Measurements from ENCODE around the gene GZMM. TPM values are rescaled to one million over a fixed set of nuclear protein-coding genes. Genes with fewer than 3 reads are reported as not detected.

GZMM gene
- total RNA-seq, 1 experiment from 2014 or later: 0.59 TPM

DNA sequence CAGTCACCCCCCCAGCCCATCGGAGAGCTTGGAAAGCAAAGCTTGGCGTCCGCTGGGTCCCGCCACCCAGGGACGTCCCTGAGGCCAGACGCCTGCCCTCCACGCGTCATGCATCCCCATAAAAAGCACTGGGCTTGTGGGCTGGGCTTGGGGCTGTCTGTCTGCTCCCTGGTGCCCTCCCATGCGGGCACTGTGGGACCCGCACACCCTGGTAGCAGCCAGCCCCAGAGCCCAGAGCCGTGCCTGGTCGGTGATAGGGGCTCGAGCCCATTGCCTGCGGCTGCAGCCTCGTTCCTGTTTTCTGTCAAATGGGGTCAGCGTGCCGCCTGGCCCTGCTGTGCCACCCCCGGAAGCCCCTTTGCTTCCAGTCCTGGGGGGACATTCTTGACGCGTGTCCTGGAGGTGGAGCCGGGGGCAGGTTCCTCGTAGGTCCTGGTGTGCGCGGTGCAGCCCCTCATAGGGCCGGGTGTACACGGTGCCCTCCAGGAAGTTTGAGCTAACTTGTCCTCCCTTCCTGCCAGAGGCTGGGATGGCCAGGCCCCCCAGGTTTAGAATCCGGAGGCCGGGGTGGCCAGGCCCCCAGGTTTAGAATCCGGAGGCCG lies 4.3 kb upstream of the GZMM start:
- Histone ChIP-seq H3K27me3 (ENCODE audit: insufficient read depth, low read length) (no peaks in the 10 kb centered on the region), H3K36me3 (ENCODE audit: control insufficient read depth in 1 of 2, insufficient read depth in 2 of 2, low read length in 2 of 2) (peaks cover 26 to 27% of the 10 kb centered on the region in 2 experiments; a peak in 3 of 4 replicates), H3K4me1 (ENCODE audit: control insufficient read depth in 1 of 2, insufficient read depth in 2 of 2, low read length in 2 of 2) (peaks cover 5 to 9% of the 10 kb centered on the region in 2 experiments), H3K4me2 (ENCODE audit: low read length) (no peak overlapping the region), H3K9ac (ENCODE audit: low read length) (no peak overlapping the region), H3K9me3 (ENCODE audit: control insufficient read depth in 1 of 2, insufficient read depth in 1 of 2, low read depth in 1 of 2, low read length in 2 of 2) (no peaks in the 10 kb centered on the region), H3K9me2 (ENCODE audit: insufficient read depth) (no peaks in the 10 kb centered on the region), H2AFZ (ENCODE audit: low read depth, low read length, poor library complexity, severe bottlenecking) (no peak overlapping the region), H3K4me3 (replicated peaks in 1 of 2; ENCODE audit: low read depth in 1 of 2, low read length in 2 of 2) (no peak overlapping the region), H4K20me1 (ENCODE audit: insufficient read depth) (no peaks in the 10 kb centered on the region), H3K27ac (ENCODE audit: low read depth, low read length) (no peak overlapping the region), H3K79me2 (ENCODE audit: insufficient read depth, low read length) (peaks cover 26% of the 10 kb centered on the region)
- RAD21 ChIA-PET (ENCODE audit: low non-redundant PET in 1 of 2, low total read pairs in 2 of 2, uncharacterized antibody in 2 of 2, unreplicated experiment in 2 of 2): no interaction called here
- CTCF ChIA-PET: no interaction called here
- POLR2A ChIA-PET: no interaction called here
- no TSS peak for BruUV-seq (replicated peaks)
- TF ChIP-seq RAD21 (IDR thresholded peaks at IDR 0.05; ENCODE audit: low read depth) (no peak), YY1 (IDR thresholded peaks at IDR 0.05; ENCODE audit: extremely low read depth, insufficient replicate concordance, low read depth, low read length) (no peak), EZH2 (IDR thresholded peaks at IDR 0.05) (no peak), POLR2A (IDR thresholded peaks at IDR 0.05; ENCODE audit: borderline replicate concordance, extremely low read depth, insufficient read depth, insufficient read length) (no peak), ZFX (IDR thresholded peaks at IDR 0.05) (no peak), CEBPB (IDR thresholded peaks at IDR 0.05; ENCODE audit: low read depth) (no peak), POLR2AphosphoS5 (IDR thresholded peaks at IDR 0.05; ENCODE audit: low read depth, low read length) (no peak), ZNF274 (IDR thresholded peaks at IDR 0.05; ENCODE audit: low read depth, low read length) (no peak), SRF (IDR thresholded peaks at IDR 0.05; ENCODE audit: low read depth) (no peak)
- TF ChIP-seq, protein P1, sequence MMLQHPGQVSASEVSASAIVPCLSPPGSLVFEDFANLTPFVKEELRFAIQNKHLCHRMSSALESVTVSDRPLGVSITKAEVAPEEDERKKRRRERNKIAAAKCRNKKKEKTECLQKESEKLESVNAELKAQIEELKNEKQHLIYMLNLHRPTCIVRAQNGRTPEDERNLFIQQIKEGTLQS (IDR thresholded peaks at IDR 0.05): no peak
- intact Hi-C loops (cut with micrococcal nuclease): no loop called here
- ATAC-seq (no peak), DNase-seq (ENCODE audit: low read depth, low spot score) (no peak)

Measured in HCT116 (cell line).